WTC11 (cell line): ENCODE results near the gene CDK16. TPM values are rescaled to one million over a fixed set of nuclear protein-coding genes. Genes with fewer than 3 reads are reported as not detected.

Experiments used
- ATAC-seq: fragments of 200-7000 bp; cut with Tn5 transposase; 2 replicates; pipeline ENCODE4 v1.10.0; 2021; ENCODE audit warnings: mild to moderate bottlenecking, moderate library complexity
- CTCF ChIA-PET: fragments of 300-600 bp; sonication (Branson Sonifier 250); formaldehyde crosslinking; loops from one replicate; lab custom pipeline; 2021; ENCODE audit warnings: antibody characterized with exemption; lab: Charles Lee
- POLR2A ChIA-PET: fragments of 350-600 bp; sonication (Branson Sonifier 250); formaldehyde crosslinking; loops from one replicate; lab custom pipeline; 2021; ENCODE audit warnings: antibody characterized with exemption; lab: Charles Lee
- DNase-seq: peaks from one replicate; pipeline ENCODE4 v3.0.0; 2021; ENCODE audit warnings: low spot score
- H3K27ac Mint-ChIP-seq: 2 replicates; pipeline ENCODE4 v1.8.0; 2021; ENCODE audit warnings: mixed read lengths
- H3K27me3 Mint-ChIP-seq: 2 replicates; pipeline ENCODE4 v1.8.0; 2021; ENCODE audit warnings: low read depth, mild to moderate bottlenecking, moderate library complexity, mixed read lengths
- H3K36me3 Mint-ChIP-seq: 2 replicates; pipeline ENCODE4 v1.8.0; 2021; ENCODE audit warnings: mixed read lengths
- H3K4me1 Mint-ChIP-seq: 2 replicates; pipeline ENCODE4 v1.8.0; 2022; ENCODE audit warnings: mixed read lengths
- H3K4me3 Mint-ChIP-seq: 2 replicates; pipeline ENCODE4 v1.8.0; 2021; ENCODE audit warnings: mild to moderate bottlenecking, moderate library complexity, mixed read lengths
- H3K9me3 Mint-ChIP-seq: 2 replicates; pipeline ENCODE4 v1.8.0; 2021; ENCODE audit warnings: mixed read lengths
- AFF4 ChIP-seq: sonication (generic); formaldehyde crosslinking; IDR thresholded peaks from 2 replicates; pipeline ENCODE4 v1.8.1; 2023; ENCODE audit warnings: mild to moderate bottlenecking, missing genetic modification reagents, borderline replicate concordance
- RELA ChIP-seq: sonication (generic); formaldehyde crosslinking; IDR thresholded peaks from 2 replicates; pipeline ENCODE4 v1.8.1; 2022; ENCODE audit warnings: missing genetic modification reagents, mild to moderate bottlenecking, borderline replicate concordance
- TEAD1 ChIP-seq: sonication (generic); formaldehyde crosslinking; IDR thresholded peaks from 2 replicates; pipeline ENCODE4 v1.8.0; 2022; ENCODE audit warnings: mild to moderate bottlenecking, missing genetic modification reagents
- TEAD4 ChIP-seq: sonication (generic); formaldehyde crosslinking; IDR thresholded peaks from 2 replicates; pipeline ENCODE4 v1.8.0; 2022; ENCODE audit warnings: mild to moderate bottlenecking, missing genetic modification reagents
- ZMAT4 ChIP-seq: fragments of 250-450 bp; sonication (Bioruptor Pico); IDR thresholded peaks from 2 replicates; pipeline ENCODE4 v1.9.0; 2021; ENCODE audit warnings: mild to moderate bottlenecking
- ZNF219 ChIP-seq: sonication (generic); formaldehyde crosslinking; IDR thresholded peaks from 2 replicates; pipeline ENCODE4 v1.8.0; 2023; ENCODE audit warnings: missing genetic modification reagents, mild to moderate bottlenecking, borderline replicate concordance
- ZNF423 ChIP-seq: fragments of 250-450 bp; sonication (Bioruptor Pico); IDR thresholded peaks from 2 replicates; pipeline ENCODE4 v2.1.2; 2022; ENCODE audit warnings: mild to moderate bottlenecking, moderate library complexity
- ZNF512 ChIP-seq: sonication (generic); formaldehyde crosslinking; IDR thresholded peaks from 2 replicates; pipeline ENCODE4 v1.8.1; 2022; ENCODE audit warnings: missing genetic modification reagents, borderline replicate concordance
- ZNF532 ChIP-seq: fragments of 250-450 bp; sonication (Bioruptor Pico); IDR thresholded peaks from 2 replicates; pipeline ENCODE4 v1.9.0; 2021; ENCODE audit warnings: mild to moderate bottlenecking, borderline replicate concordance
- total RNA-seq: library from RNA; stranded (reverse); gene quantifications from 3 replicates; pipeline ENCODE4 v1.2.3, GENCODE V29; 2021
- TF ChIP-seq, protein P1 (sequence below): sonication (generic); formaldehyde crosslinking; IDR thresholded peaks from 2 replicates; pipeline ENCODE4 v1.8.1; 2022; ENCODE audit warnings: mild to moderate bottlenecking, moderate library complexity, missing genetic modification reagents
- TF ChIP-seq, protein P2 (sequence below): sonication (generic); formaldehyde crosslinking; conservative IDR thresholded peaks from 2 replicates; pipeline ENCODE4 v1.8.1; 2022; ENCODE audit warnings: mild to moderate bottlenecking, missing genetic modification reagents

CDK16 gene
- total RNA-seq, 1 experiment from 2014 or later = 130 TPM

DNA sequence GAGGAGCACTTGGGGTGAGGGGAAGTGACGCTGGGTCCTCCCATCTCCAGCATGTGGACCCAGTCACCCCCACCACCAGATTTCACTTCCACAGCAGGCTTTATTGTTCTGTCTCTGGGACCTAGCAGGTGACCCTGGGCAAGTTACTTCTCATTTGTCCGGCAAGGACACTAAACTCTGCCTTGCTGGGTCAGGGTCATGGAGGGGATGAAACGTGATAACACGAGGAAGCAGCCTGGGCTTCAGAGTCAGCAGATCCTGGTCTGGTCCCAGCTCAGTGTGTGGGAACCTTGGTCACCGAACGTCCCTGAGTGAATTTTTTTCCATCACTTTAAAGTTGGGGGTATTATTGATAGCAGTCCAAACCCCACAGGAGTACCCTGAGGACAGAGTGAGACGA is 21.0 kb upstream of the CDK16 start:
- peak overlapping the region; percentile 92 for H3K4me3 Mint-ChIP-seq

More for the DNA sequence above, 21.0 kb upstream of the CDK16 start:
- H3K4me1 Mint-ChIP-seq = peaks cover 53% of the 10 kb centered on the region
- ChIA-PET CTCF (no interaction called here), POLR2A (no interaction called here)
- peak overlapping the region; percentile 68 for H3K27ac Mint-ChIP-seq
- TF ChIP-seq, protein P1, sequence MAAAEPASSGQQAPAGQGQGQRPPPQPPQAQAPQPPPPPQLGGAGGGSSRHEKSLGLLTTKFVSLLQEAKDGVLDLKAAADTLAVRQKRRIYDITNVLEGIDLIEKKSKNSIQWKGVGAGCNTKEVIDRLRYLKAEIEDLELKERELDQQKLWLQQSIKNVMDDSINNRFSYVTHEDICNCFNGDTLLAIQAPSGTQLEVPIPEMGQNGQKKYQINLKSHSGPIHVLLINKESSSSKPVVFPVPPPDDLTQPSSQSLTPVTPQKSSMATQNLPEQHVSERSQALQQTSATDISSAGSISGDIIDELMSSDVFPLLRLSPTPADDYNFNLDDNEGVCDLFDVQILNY (CRISPR knock-in tag) = no peak
- TF ChIP-seq, protein P2, sequence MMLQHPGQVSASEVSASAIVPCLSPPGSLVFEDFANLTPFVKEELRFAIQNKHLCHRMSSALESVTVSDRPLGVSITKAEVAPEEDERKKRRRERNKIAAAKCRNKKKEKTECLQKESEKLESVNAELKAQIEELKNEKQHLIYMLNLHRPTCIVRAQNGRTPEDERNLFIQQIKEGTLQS (CRISPR knock-in tag) = no peak
- TF ChIP-seq ZNF423 = no peak
- TF ChIP-seq AFF4 (CRISPR knock-in tag) = no peak
- no peak for TF ChIP-seq ZMAT4 (CRISPR knock-in tag)
- no peak for TF ChIP-seq TEAD4 (CRISPR knock-in tag)
- TF ChIP-seq RELA (CRISPR knock-in tag) = no peak
- no peak for TF ChIP-seq ZNF532 (CRISPR knock-in tag)
- TF ChIP-seq ZNF512 (CRISPR knock-in tag) = no peak
- no peak for TF ChIP-seq ZNF219
- TF ChIP-seq TEAD1 (CRISPR knock-in tag) = no peak
- no peak for DNase-seq
- H3K9me3 Mint-ChIP-seq = no peaks in the 10 kb centered on the region
- ATAC-seq = no peak
- peaks cover 49% of the 10 kb centered on the region for H3K36me3 Mint-ChIP-seq
- H3K27me3 Mint-ChIP-seq = no peaks in the 10 kb centered on the region
